ENCODE measurements around the gene KLHL3.
A peak's percentile ranks its signal among the peaks of the same experiment; 100 is the strongest.
"Not testable (repeated sequence)": the region's sequence is repeated elsewhere in the genome, so short reads cannot be mapped to it uniquely, and the experiment has no call there.

KLHL3 gene, protein sequence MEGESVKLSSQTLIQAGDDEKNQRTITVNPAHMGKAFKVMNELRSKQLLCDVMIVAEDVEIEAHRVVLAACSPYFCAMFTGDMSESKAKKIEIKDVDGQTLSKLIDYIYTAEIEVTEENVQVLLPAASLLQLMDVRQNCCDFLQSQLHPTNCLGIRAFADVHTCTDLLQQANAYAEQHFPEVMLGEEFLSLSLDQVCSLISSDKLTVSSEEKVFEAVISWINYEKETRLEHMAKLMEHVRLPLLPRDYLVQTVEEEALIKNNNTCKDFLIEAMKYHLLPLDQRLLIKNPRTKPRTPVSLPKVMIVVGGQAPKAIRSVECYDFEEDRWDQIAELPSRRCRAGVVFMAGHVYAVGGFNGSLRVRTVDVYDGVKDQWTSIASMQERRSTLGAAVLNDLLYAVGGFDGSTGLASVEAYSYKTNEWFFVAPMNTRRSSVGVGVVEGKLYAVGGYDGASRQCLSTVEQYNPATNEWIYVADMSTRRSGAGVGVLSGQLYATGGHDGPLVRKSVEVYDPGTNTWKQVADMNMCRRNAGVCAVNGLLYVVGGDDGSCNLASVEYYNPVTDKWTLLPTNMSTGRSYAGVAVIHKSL

DNA sequence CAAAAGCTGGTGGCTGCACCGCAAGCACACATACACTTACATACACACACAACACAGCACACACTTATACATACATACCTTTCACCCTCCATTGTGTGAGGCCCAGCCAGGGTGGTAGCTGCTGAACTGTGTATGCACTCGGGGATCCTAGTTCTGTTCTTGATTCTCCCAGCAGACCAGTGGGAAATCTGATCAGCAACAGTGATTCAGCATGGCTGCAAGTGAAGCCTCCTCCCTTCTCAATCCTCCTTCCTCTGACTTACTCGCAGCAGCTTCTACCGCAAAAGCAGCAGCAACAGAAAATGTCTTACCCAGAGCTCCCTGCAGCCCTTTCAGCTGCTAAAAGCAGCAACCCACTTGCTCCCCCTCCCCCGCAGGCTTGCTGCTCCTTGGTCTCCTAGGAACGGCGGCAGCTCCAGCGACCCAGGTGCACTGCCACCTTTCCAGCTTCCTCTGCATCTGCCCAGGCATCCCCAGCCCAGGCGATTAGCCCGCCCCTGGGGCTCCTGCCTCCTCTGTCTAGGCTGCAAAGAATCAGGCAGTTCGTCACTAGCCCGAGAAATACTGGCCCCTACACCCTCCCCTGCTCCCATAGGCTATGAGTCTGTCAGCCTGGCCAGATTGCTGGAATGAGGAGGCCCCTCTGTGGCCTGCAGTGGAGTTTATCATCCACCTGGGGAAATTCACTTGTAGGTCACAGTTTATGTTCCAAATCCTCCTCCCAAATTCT is at the start of gene KLHL3:
Gene KLHL3 (minus strand): TSS at position 535 of the 730 bp plus-strand sequence. CDS start 443 bp downstream, at position 92.
- TF ChIP-seq, protein P1, sequence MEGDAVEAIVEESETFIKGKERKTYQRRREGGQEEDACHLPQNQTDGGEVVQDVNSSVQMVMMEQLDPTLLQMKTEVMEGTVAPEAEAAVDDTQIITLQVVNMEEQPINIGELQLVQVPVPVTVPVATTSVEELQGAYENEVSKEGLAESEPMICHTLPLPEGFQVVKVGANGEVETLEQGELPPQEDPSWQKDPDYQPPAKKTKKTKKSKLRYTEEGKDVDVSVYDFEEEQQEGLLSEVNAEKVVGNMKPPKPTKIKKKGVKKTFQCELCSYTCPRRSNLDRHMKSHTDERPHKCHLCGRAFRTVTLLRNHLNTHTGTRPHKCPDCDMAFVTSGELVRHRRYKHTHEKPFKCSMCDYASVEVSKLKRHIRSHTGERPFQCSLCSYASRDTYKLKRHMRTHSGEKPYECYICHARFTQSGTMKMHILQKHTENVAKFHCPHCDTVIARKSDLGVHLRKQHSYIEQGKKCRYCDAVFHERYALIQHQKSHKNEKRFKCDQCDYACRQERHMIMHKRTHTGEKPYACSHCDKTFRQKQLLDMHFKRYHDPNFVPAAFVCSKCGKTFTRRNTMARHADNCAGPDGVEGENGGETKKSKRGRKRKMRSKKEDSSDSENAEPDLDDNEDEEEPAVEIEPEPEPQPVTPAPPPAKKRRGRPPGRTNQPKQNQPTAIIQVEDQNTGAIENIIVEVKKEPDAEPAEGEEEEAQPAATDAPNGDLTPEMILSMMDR (IDR thresholded peaks at IDR 0.05; ENCODE audit: low read depth, low read length) = no peak
- H3K4me3 ChIP-seq (replicated peaks in 1 of 2; ENCODE audit: low read depth in 2 of 2, low read length in 2 of 2) = peak within 1 kb of the TSS; percentile 48 to 56
- DNase-seq (ENCODE audit: low read depth in 2 of 2) = peak; percentile 51 to 66

DNA sequence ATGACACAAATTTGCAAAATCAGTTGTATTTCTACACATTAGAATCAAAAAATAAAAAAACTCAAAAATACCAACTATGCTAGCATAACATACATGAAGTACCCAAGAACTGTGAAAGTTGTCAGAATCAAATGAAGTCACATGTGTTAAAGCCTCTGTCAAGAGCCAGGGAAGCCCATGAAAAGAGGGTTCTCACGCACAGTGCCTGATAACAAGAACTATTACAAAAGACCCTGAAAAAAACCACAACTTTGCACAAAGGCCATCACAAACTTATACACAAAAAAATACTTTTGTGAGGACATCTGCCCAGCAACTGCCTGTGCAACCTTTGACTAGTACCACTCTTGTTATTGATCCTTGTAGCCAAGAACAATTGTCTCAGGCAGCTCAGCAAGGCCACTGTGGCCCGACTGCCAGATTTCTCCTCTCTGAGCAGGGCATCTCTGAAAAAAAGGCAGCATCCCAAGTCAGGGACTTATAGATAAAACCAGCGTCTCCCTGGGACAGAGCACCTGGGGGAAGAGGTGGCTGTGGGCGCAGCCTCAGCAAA is 47.2 kb upstream of the KLHL3 start:
- no peak overlapping the region for H3K4me3 ChIP-seq (replicated peaks in 1 of 2; ENCODE audit: low read depth in 2 of 2, low read length in 2 of 2)
- no peak for DNase-seq (ENCODE audit: low read depth in 2 of 2)
- TF ChIP-seq, protein P1 (IDR thresholded peaks at IDR 0.05; ENCODE audit: low read depth, low read length) = no peak

DNA sequence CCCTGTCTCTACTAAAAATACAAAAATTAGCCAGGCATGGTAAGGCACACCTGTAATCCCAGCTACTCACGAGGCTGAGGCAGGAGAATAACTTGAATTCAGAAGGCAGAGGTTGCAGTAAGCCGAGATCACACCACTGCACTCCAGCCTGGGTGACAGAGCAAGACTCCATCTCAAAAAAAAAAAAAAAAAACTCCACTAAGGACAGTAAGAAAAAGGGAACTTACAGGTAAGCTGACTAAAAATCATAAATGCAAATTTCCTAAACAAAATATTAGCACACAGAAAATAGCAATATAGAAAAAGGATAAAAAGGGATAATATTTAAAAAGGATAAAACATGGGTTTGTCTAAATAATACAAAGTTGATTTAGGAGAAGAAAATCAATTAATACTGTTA is 46.2 kb upstream of the KLHL3 start:
- TF ChIP-seq, protein P1 (IDR thresholded peaks at IDR 0.05; ENCODE audit: low read depth, low read length) = no peak
- no peak for DNase-seq (ENCODE audit: low read depth in 2 of 2)
- H3K4me3 ChIP-seq (replicated peaks in 1 of 2; ENCODE audit: low read depth in 2 of 2, low read length in 2 of 2) = no peak overlapping the region

DNA sequence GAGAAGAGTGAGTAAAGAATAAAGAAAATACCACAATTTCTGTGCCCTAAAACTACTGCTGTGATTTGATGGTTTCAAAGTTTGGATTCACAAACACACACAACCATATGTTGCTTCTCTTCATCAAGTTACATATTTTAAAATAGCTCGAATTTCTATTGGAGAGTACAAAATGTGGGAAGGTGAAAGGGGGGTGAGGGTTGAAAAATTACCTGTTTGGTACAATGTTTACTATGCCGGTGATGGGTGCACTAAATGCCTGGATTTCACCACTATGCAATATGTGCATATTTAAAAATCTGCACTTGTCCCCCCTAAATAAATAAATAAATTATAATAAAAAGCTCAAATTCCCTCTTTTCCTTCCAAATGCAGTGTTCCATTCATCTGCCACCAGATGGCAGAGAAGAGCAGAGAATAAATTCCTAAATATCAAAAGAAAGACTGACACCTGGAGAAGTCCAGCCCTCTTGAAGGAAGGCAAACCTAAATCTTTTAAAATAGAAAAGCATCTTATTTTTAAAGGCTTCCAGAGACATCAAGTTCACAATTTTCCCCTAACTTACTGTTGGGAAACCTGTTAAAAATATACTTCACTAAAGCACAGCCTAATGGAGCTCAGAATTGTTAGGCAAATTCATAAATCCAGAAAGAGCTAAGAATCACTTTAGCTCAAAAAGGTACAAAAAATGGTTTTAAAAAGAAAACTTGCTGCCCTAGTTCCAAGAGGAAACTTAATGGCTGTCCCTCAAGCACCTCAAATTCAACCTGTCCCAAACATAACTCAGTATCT is 43.1 kb upstream of the KLHL3 start:
- TF ChIP-seq, protein P1 (IDR thresholded peaks at IDR 0.05; ENCODE audit: low read depth, low read length) = peak; percentile 76
- H3K4me3 ChIP-seq (replicated peaks in 1 of 2; ENCODE audit: low read depth in 2 of 2, low read length in 2 of 2) = no peak overlapping the region
- peak; percentile 69 to 71 for DNase-seq (ENCODE audit: low read depth in 2 of 2)

DNA sequence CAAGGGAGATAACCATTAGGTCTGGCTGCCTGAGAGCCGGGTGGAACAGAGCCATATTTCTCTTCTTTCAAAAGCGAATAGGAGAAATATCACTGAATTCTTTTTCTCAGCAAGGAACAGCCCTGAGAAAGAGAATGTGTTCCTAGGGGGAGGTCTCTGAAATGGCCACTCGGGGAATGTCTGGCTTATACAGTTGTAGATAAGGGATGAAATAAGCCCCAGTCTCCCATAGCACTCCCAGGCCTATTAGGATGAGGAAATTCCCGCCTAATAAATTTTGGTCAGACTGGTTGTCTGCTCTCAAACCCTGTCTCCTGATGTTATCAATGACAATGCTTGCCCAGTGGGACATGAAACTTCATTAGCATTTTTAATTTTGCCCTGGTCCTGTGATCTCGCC is 32.0 kb upstream of the KLHL3 start:
- DNase-seq (ENCODE audit: low read depth in 2 of 2); H3K4me3 ChIP-seq (replicated peaks in 1 of 2; ENCODE audit: low read depth in 2 of 2, low read length in 2 of 2): not testable (repeated sequence)

DNA sequence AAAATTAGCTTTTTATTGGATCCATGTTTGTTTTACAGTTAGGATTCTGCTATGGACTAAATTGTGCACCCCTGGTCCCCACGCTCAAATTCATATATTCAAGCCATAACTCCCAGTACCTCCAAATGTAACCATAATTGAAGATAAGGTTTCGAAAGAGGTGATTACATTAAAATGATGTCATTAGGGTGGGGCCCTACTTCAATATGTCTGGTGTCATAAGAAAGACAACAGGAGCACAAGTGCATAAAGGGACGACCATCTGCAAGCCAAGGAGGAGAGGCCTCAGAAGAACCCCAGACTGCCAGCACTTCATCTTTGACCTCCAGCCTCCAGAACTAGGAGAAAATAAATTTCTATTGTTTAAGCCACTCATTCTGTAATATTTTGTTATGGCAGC is 25.7 kb upstream of the KLHL3 start:
- TF ChIP-seq, protein P1 (IDR thresholded peaks at IDR 0.05; ENCODE audit: low read depth, low read length) = no peak
- peak in 1 of 2 donors; percentile 12 for DNase-seq (ENCODE audit: low read depth in 2 of 2)
- no peak overlapping the region for H3K4me3 ChIP-seq (replicated peaks in 1 of 2; ENCODE audit: low read depth in 2 of 2, low read length in 2 of 2)

All from cardiac fibroblast (primary cell).